Measurements from ENCODE around the gene GADL1. TPM values are rescaled to one million over a fixed set of nuclear protein-coding genes. Genes with fewer than 3 reads are reported as not detected.

Gene GADL1
- total and polyA plus RNA-seq, 2 experiments from 2014 or later, result not detected

DNA sequence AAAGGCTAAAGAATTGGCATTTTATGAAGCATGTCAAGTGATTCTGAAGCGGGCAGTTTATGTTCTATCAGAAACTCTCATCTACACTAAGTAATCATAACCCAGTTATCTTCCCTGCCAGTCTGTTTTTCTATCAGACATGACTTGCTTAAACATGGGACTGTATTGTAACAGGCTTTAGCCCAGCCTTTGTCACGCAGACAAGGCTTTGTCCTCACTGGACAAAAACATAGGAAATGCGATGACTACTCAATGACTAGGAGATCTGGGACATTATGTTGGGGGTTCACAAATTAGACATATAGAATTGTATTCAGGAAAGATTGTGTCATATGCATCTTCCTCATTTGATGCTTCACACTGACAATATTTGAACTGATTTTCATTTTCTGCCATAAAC lies 115.5 kb downstream of the GADL1 start:
- H3K9me3 ChIP-seq (ENCODE audit: low read depth), result no peaks in the 10 kb centered on the region
- H3K9ac ChIP-seq, result no peak overlapping the region
- no peak overlapping the region for H2AFZ ChIP-seq
- no peak for DNase-seq
- H3K9me2 ChIP-seq (ENCODE audit: insufficient read depth), result no peaks in the 10 kb centered on the region
- 95 to 97% methylated on average over 3 of the region's 3 CpGs for WGBS, 2 experiments (ENCODE audit: low coverage in 1 of 2, low lambda C conversion rate in 2 of 2, missing lambda C conversion rate in 2 of 2)
- H3K27me3 ChIP-seq (replicated peaks; ENCODE audit: insufficient read depth), result no peaks in the 10 kb centered on the region
- no peaks in the 10 kb centered on the region for H4K20me1 ChIP-seq (ENCODE audit: insufficient read depth)
- in situ Hi-C loops (cut with MboI), result loop anchor here (25.0 kb wide), 1 partner anchor 983 kb away; no protein-coding TSS in a partner anchor
- no peak overlapping the region for H3K4me3 ChIP-seq
- H3K36me3 ChIP-seq (ENCODE audit: low read depth), result no peaks in the 10 kb centered on the region
- no peaks in the 10 kb centered on the region for H3K79me2 ChIP-seq (ENCODE audit: insufficient read depth)
- H3F3A ChIP-seq (ENCODE audit: insufficient read depth), result no peaks in the 10 kb centered on the region
- H3K27ac ChIP-seq, result no peak overlapping the region
- no peak overlapping the region for H3K4me2 ChIP-seq (ENCODE audit: unreplicated experiment)
- no peaks in the 10 kb centered on the region for H3K4me1 ChIP-seq (ENCODE audit: insufficient read depth)
- TF ChIP-seq EZH2 (IDR thresholded peaks at IDR 0.05; ENCODE audit: insufficient read depth, poor library complexity, severe bottlenecking) (no peak), EZH2phosphoT487 (IDR thresholded peaks at IDR 0.05; ENCODE audit: insufficient read depth, low read depth) (no peak)

- Histone ChIP-seq H3K27ac (no peak overlapping the region), H3K4me2 (ENCODE audit: unreplicated experiment) (no peak overlapping the region), H3F3A (ENCODE audit: insufficient read depth) (no peaks in the 10 kb centered on the region), H3K4me1 (ENCODE audit: insufficient read depth) (no peaks in the 10 kb centered on the region), H3K79me2 (ENCODE audit: insufficient read depth) (no peaks in the 10 kb centered on the region), H3K27me3 (replicated peaks; ENCODE audit: insufficient read depth) (no peaks in the 10 kb centered on the region), H3K4me3 (no peak overlapping the region), H3K36me3 (ENCODE audit: low read depth) (no peaks in the 10 kb centered on the region), H3K9me2 (ENCODE audit: insufficient read depth) (no peaks in the 10 kb centered on the region), H3K9ac (no peak overlapping the region), H4K20me1 (ENCODE audit: insufficient read depth) (no peaks in the 10 kb centered on the region), H3K9me3 (ENCODE audit: low read depth) (no peaks in the 10 kb centered on the region), H2AFZ (no peak overlapping the region)
- in situ Hi-C loops (cut with MboI), result loop anchor here (25.0 kb wide), 1 partner anchor 985 kb away; no protein-coding TSS in a partner anchor
- WGBS, 2 experiments (ENCODE audit: low coverage in 1 of 2, low lambda C conversion rate in 2 of 2, missing lambda C conversion rate in 2 of 2), result 84 to 90% methylated on average over 5 of the region's 5 CpGs
- TF ChIP-seq EZH2 (IDR thresholded peaks at IDR 0.05; ENCODE audit: insufficient read depth, poor library complexity, severe bottlenecking) (no peak), EZH2phosphoT487 (IDR thresholded peaks at IDR 0.05; ENCODE audit: insufficient read depth, low read depth) (no peak)
- DNase-seq, result no peak
These were observed 116.9 kb downstream of the GADL1 start for GRCh38 chr3:30777426-30778113.

DNA sequence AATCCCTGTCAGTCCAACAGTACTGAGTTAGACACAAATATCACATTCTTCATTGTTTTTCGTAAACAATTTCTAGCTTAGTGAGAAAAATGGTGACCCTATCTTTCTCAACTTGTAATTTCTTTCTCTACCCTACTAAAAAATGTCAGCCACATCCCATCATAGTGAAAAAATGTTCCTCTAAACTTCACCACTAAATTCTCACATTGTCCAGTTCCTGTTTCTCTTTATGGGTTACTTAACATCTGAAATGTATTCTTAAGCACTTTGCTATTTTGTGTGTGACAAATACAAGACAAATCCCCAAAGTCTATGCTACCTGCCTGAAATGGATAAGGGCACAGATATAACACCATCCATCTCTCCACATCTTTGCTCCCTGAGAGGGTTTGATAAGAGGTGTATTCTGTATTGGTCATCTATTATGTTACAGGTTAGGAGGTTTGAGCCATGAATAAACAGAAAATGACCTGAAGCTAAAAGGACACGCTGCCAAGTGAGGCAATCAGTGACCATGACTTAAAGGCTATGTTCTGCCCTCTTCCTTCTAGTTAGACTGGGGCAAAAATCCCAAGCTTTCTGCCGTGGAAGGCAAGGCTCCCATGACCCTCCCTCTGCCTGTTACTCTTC lies 118.2 kb downstream of the GADL1 start:
- H3K4me1 ChIP-seq (ENCODE audit: insufficient read depth), result no peaks in the 10 kb centered on the region
- no peak overlapping the region for H3K27ac ChIP-seq
- 77 to 83% methylated on average over 3 of the region's 3 CpGs for WGBS, 2 experiments (ENCODE audit: low coverage in 1 of 2, low lambda C conversion rate in 2 of 2, missing lambda C conversion rate in 2 of 2)
- no peaks in the 10 kb centered on the region for H4K20me1 ChIP-seq (ENCODE audit: insufficient read depth)
- H2AFZ ChIP-seq, result no peak overlapping the region
- H3K9ac ChIP-seq, result no peak overlapping the region
- in situ Hi-C loops (cut with MboI), result loop anchor here (25.0 kb wide), 1 partner anchor 986 kb away; no protein-coding TSS in a partner anchor
- no peaks in the 10 kb centered on the region for H3K79me2 ChIP-seq (ENCODE audit: insufficient read depth)
- no peaks in the 10 kb centered on the region for H3K27me3 ChIP-seq (replicated peaks; ENCODE audit: insufficient read depth)
- no peak overlapping the region for H3K4me2 ChIP-seq (ENCODE audit: unreplicated experiment)
- no peaks in the 10 kb centered on the region; the same call in 1 of the 2 replicates for H3F3A ChIP-seq (ENCODE audit: insufficient read depth)
- no peaks in the 10 kb centered on the region for H3K36me3 ChIP-seq (ENCODE audit: low read depth)
- DNase-seq, result no peak
- H3K9me3 ChIP-seq (ENCODE audit: low read depth), result no peaks in the 10 kb centered on the region
- H3K4me3 ChIP-seq, result no peak overlapping the region
- no peaks in the 10 kb centered on the region for H3K9me2 ChIP-seq (ENCODE audit: insufficient read depth)
- TF ChIP-seq EZH2phosphoT487 (IDR thresholded peaks at IDR 0.05; ENCODE audit: insufficient read depth, low read depth), result no peak
- no peak for TF ChIP-seq EZH2 (IDR thresholded peaks at IDR 0.05; ENCODE audit: insufficient read depth, poor library complexity, severe bottlenecking)

DNA sequence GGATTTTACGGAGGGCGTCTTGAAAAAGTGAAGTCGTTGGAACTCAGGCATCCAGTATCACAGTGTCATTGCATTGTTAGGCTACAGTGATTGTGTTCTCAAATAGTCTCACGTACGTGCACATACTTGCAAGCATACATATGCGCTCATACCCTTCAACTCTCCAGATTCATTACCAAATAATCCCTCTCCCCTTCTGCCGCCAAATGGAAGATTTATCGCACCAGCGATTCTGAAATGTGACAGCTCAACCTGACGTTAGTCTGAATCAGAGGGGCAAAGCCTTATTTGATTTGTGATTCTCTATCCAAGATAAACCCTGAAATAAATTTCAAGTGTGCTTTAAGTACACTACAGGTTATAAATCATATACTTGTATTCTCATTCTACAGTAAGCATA lies 119.4 kb downstream of the GADL1 start:
- no peaks in the 10 kb centered on the region for H3K79me2 ChIP-seq (ENCODE audit: insufficient read depth)
- no peaks in the 10 kb centered on the region for H3K9me3 ChIP-seq (ENCODE audit: low read depth)
- H3K9me2 ChIP-seq (ENCODE audit: insufficient read depth), result no peaks in the 10 kb centered on the region
- H3K4me3 ChIP-seq, result no peak overlapping the region
- no peak for DNase-seq
- no peak overlapping the region for H3K4me2 ChIP-seq (ENCODE audit: unreplicated experiment)
- H3K27me3 ChIP-seq (replicated peaks; ENCODE audit: insufficient read depth), result no peaks in the 10 kb centered on the region
- TF ChIP-seq EZH2 (IDR thresholded peaks at IDR 0.05; ENCODE audit: insufficient read depth, poor library complexity, severe bottlenecking) (no peak), EZH2phosphoT487 (IDR thresholded peaks at IDR 0.05; ENCODE audit: insufficient read depth, low read depth) (no peak)
- no peak overlapping the region for H2AFZ ChIP-seq
- 86 to 89% methylated on average over 10 of the region's 10 CpGs for WGBS, 2 experiments (ENCODE audit: low coverage in 1 of 2, low lambda C conversion rate in 2 of 2, missing lambda C conversion rate in 2 of 2)
- H4K20me1 ChIP-seq (ENCODE audit: insufficient read depth), result no peaks in the 10 kb centered on the region
- H3K27ac ChIP-seq, result no peak overlapping the region
- peaks cover 8% of the 10 kb centered on the region; the same call in 1 of the 2 replicates for H3F3A ChIP-seq (ENCODE audit: insufficient read depth)
- in situ Hi-C loops (cut with MboI), result loop anchor here (25.0 kb wide), 1 partner anchor 987 kb away; no protein-coding TSS in a partner anchor
- H3K4me1 ChIP-seq (ENCODE audit: insufficient read depth), result peaks cover 9% of the 10 kb centered on the region
- H3K36me3 ChIP-seq (ENCODE audit: low read depth), result no peaks in the 10 kb centered on the region
- no peak overlapping the region for H3K9ac ChIP-seq
